Measurements from ENCODE around the gene ATXN1.

Gene ATXN1

GRCh38 chr6:16596616-16597331 lies 164.5 kb downstream of the ATXN1 start:
- DNase-seq = no peak

- DNase-seq = no peak
These were observed 165.6 kb downstream of the ATXN1 start for GRCh38 chr6:16595514-16596120.

GRCh38 chr6:16594849-16595248 lies 166.4 kb downstream of the ATXN1 start:
- DNase-seq = no peak

GRCh38 chr6:16592223-16592911 lies 168.9 kb downstream of the ATXN1 start:
- no peak for DNase-seq

- DNase-seq = no peak
These were observed 169.7 kb downstream of the ATXN1 start for GRCh38 chr6:16591396-16592222.

- no peak for DNase-seq
These were observed 175.5 kb downstream of the ATXN1 start for GRCh38 chr6:16585805-16586204.

- no peak for DNase-seq
These were observed 178.0 kb downstream of the ATXN1 start for GRCh38 chr6:16583144-16583762.

GRCh38 chr6:16582446-16583143 lies 178.7 kb downstream of the ATXN1 start:
- DNase-seq = no peak

GRCh38 chr6:16578695-16579285 lies 182.5 kb downstream of the ATXN1 start:
- DNase-seq = no peak

- peak; percentile 7 to 19 (median 8) for DNase-seq
These were observed 184.6 kb downstream of the ATXN1 start for GRCh38 chr6:16576451-16577368.

- DNase-seq = no peak
These were observed 185.6 kb downstream of the ATXN1 start for GRCh38 chr6:16575655-16576054.

- no peak for DNase-seq
These were observed 188.3 kb downstream of the ATXN1 start for GRCh38 chr6:16572943-16573342.

GRCh38 chr6:16572317-16572716 lies 188.9 kb downstream of the ATXN1 start:
- DNase-seq = no peak

GRCh38 chr6:16570946-16571345 lies 190.3 kb downstream of the ATXN1 start:
- DNase-seq = no peak

GRCh38 chr6:16570221-16570553 lies 191.1 kb downstream of the ATXN1 start:
- DNase-seq = no peak

GRCh38 chr6:16568128-16568527 lies 193.1 kb downstream of the ATXN1 start:
- DNase-seq = no peak

- DNase-seq = no peak
These were observed 194.2 kb downstream of the ATXN1 start for GRCh38 chr6:16567071-16567470.

GRCh38 chr6:16564436-16564835 lies 196.8 kb downstream of the ATXN1 start:
- no peak for DNase-seq

GRCh38 chr6:16563628-16564240 lies 197.5 kb downstream of the ATXN1 start:
- DNase-seq = no peak

- no peak for DNase-seq
These were observed 198.8 kb downstream of the ATXN1 start for GRCh38 chr6:16562498-16562897.
